ENCODE data around the gene CBX3. TPM values are rescaled to one million over a fixed set of nuclear protein-coding genes. Genes with fewer than 3 reads are reported as not detected.

The CBX3 gene
- total and polyA plus RNA-seq, 10 of the 15 experiments (the other 5 are each of a cell fraction or from before 2014, with no cell fraction given), result 153 to 307 (median 225) TPM

- TF ChIP-seq ZBTB4 (CRISPR knock-in tag; IDR thresholded peaks at IDR 0.05), result no peak
Measured at GRCh38 chr7:26224359-26224758, 22.8 kb downstream of the CBX3 start (continued).

- intact Hi-C loops (cut with micrococcal nuclease; ENCODE audit: unreplicated experiment), result no loop called here
- ChIA-PET RAD21 (ENCODE audit: unreplicated experiment) (no interaction called here), CTCF (no interaction called here), POLR2A (no interaction called here), SMC1A (ENCODE audit: uncharacterized antibody, unreplicated experiment) (interaction anchor here (1.3 kb wide), 1 partner anchor 137 kb away, joined by 4 read pairs; no protein-coding TSS in a partner anchor)
- H3K36me3 ChIP-seq (ENCODE audit: control insufficient read depth in 2 of 2, insufficient read depth in 2 of 2, low read length in 1 of 2), result no peaks in the 10 kb centered on the region
- FAIRE-seq (no peak), ATAC-seq (no peak), DNase-seq (ENCODE audit: low read depth, low spot score) (no peak)
- H3K79me2 ChIP-seq (ENCODE audit: control insufficient read depth, insufficient read depth, low read length), result no peaks in the 10 kb centered on the region
- no peak overlapping the region for H3K4me3 ChIP-seq
- H3K9ac ChIP-seq (ENCODE audit: control insufficient read depth, insufficient read depth, low read length), result no peak overlapping the region
- no TSS peak for BruUV-seq (replicated peaks)
- no peak overlapping the region for H2AFZ ChIP-seq (ENCODE audit: control insufficient read depth, low read depth, low read length)
- no peak overlapping the region for H3K4me2 ChIP-seq (ENCODE audit: control insufficient read depth, insufficient read depth)
- no peaks in the 10 kb centered on the region for H4K20me1 ChIP-seq (ENCODE audit: control insufficient read depth, insufficient read depth)
- no peaks in the 10 kb centered on the region; a peak in 2 of 4 replicates for H3K27me3 ChIP-seq (replicated peaks in 1 of 2; ENCODE audit: control insufficient read depth in 2 of 2, insufficient read depth in 2 of 2, low read length in 1 of 2)
- TF ChIP-seq ZBTB40 (IDR thresholded peaks at IDR 0.05; ENCODE audit: borderline replicate concordance) (peak; percentile 63), ZSCAN29 (IDR thresholded peaks at IDR 0.05) (no peak)
- no peaks in the 10 kb centered on the region for H3K4me1 ChIP-seq (ENCODE audit: control insufficient read depth, insufficient read depth, low read length)
- H3K9me3 ChIP-seq (replicated peaks; ENCODE audit: control insufficient read depth, insufficient read depth, low read length), result no peaks in the 10 kb centered on the region
- H3K27ac ChIP-seq (ENCODE audit: control insufficient read depth, insufficient read depth), result no peak overlapping the region
- in situ Hi-C loops (cut with MboI), result no loop called here
- WGBS (ENCODE audit: insufficient coverage, insufficient replicate concordance, low lambda C conversion rate, missing lambda C conversion rate), result 21% methylated on average over 2 of the region's 2 CpGs
Measured at GRCh38 chr7:26227987-26228386, 26.4 kb downstream of the CBX3 start.

Data from GM12878 (cell line).